Measurements from ENCODE around the gene FUT3.

- TF ChIP-seq CTCF (IDR thresholded peaks at IDR 0.05; ENCODE audit: insufficient read depth, low read length, poor library complexity, severe bottlenecking) (no peak), EZH2phosphoT487 (conservative IDR thresholded peaks at IDR 0.05; ENCODE audit: low read length) (no peak)
Measured at GRCh38 chr19:5801796-5802619, 49.2 kb downstream of the FUT3 start.

Measured in SU-DHL-6 (cell line).